Measurements from ENCODE around the gene PNRC2.

GRCh38 chr1:24009406-24009805 is 49.8 kb downstream of the PNRC2 start:
- TF ChIP-seq CTCF (IDR thresholded peaks at IDR 0.05) (no peak), POLR2A (IDR thresholded peaks at IDR 0.05) (no peak)

Measured in lower leg skin (tissue), 3 donors.